Tibial nerve (tissue), 4 donors: ENCODE measurements around the gene DYNLRB1. TPM values are rescaled to one million over a fixed set of nuclear protein-coding genes. Genes with fewer than 3 reads are reported as not detected.
A peak's percentile ranks its signal among the peaks of the same experiment; 100 is the strongest.

Experiments
- DNase-seq, 2 donors: peaks; one replicate each; pipeline ENCODE4 v3.0.0-alpha.2; 2019; ENCODE audit warnings: low spot score in 2 of 2
- H3K27ac ChIP-seq, 4 donors: fragments of 200-600 bp; sonication (generic) in 3 of 4; one replicate each; pipeline ENCODE4 v1.5.1; 2017 to 2019; ENCODE audit warnings: mild to moderate bottlenecking in 1 of 4
- H3K27me3 ChIP-seq, 2 donors: fragments of 200-600 bp; sonication (generic) in 1 of 2; one replicate each; pipeline versions ENCODE4 v1.5.1 to v1.6.0; 2017 to 2019
- H3K36me3 ChIP-seq, 3 donors: fragments of 200-600 bp; sonication (generic); one replicate each; pipeline ENCODE4 v1.5.1; 2018 to 2019
- H3K4me1 ChIP-seq, 4 donors: fragments of 200-600 bp; sonication (generic) in 3 of 4; one replicate each; pipeline ENCODE4 v1.5.1; 2017 to 2019
- H3K4me3 ChIP-seq, 4 donors: fragments of 200-600 bp; sonication (generic) in 3 of 4; one replicate each; pipeline ENCODE4 v1.5.1; 2017 to 2019; ENCODE audit warnings: mild to moderate bottlenecking in 1 of 4, moderate library complexity in 1 of 4
- H3K9me3 ChIP-seq, 4 donors: fragments of 200-600 bp; sonication (generic) in 3 of 4; one replicate each; pipeline ENCODE4 v1.5.1; 2017 to 2019
- EP300 ChIP-seq, 2 donors: sonication (generic); formaldehyde crosslinking; IDR thresholded peaks; one replicate each; pipeline ENCODE4 v1.6.1; 2017; ENCODE audit warnings: antibody characterized with exemption in 2 of 2, mild to moderate bottlenecking in 1 of 2
- POLR2A ChIP-seq, 2 donors: fragments of 450-650 bp; IDR thresholded peaks; one replicate each; pipeline ENCODE4 v1.6.1; 2017; ENCODE audit warnings: antibody characterized with exemption in 2 of 2, mild to moderate bottlenecking in 2 of 2, moderate library complexity in 2 of 2
- WGBS, 2 donors: methylation state at CpG; one replicate each; pipeline ENCODE4 v1.1.5; 2018; 5-methylcytosine and 5-hydroxymethylcytosine counted together
- total RNA-seq, 4 donors: library from RNA; depleted of rRNA; stranded (reverse); fragments of >200 nt; gene quantifications; one replicate each; pipeline ENCODE4 v1.1.0, GENCODE V29; 2016
- TF ChIP-seq, protein P1 (sequence below), 5 experiments: fragments of 200-600 bp in 3 of 5; fragments of 450-650 bp in 2 of 5; sonication (generic) in 3 of 5; IDR thresholded peaks; one replicate each; pipeline ENCODE4 v1.5.1; 2016 to 2019; ENCODE audit warnings: antibody characterized with exemption in 5 of 5, mild to moderate bottlenecking in 3 of 5, moderate library complexity in 2 of 5

DYNLRB1 gene
- total RNA-seq, 4 donors from 2014 or later: 145 to 188 (median 170) TPM

DNA sequence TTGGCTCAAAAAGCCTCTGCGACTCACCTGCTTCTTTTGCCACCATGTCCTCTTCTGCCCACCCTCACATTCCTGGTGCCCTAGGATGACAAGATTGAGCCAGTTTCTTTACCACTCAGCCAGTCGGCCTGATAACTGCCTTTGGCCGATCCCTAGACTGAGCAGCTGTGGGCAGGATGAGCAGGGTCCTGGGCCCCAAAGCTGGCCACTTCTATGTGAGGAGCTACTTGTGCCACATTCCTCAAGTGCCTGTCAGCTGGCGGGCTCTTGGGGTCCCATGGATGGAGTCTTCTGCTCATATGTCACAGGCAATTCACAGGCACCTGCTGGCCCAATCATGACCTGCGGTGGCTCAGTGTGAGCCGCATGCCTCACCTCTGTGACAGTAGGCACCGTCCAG, 16.5 kb downstream of the DYNLRB1 start:
- WGBS, 2 donors: 73 to 82% methylated on average over 7 of the region's 7 CpGs
- H3K4me3 ChIP-seq: no peak overlapping the region
- peak overlapping the region; percentile 59 to 90 (median 79) for H3K27ac ChIP-seq
- DNase-seq: no peak
- TF ChIP-seq EP300 (IDR thresholded peaks at IDR 0.05): no peak
- TF ChIP-seq, protein P1, sequence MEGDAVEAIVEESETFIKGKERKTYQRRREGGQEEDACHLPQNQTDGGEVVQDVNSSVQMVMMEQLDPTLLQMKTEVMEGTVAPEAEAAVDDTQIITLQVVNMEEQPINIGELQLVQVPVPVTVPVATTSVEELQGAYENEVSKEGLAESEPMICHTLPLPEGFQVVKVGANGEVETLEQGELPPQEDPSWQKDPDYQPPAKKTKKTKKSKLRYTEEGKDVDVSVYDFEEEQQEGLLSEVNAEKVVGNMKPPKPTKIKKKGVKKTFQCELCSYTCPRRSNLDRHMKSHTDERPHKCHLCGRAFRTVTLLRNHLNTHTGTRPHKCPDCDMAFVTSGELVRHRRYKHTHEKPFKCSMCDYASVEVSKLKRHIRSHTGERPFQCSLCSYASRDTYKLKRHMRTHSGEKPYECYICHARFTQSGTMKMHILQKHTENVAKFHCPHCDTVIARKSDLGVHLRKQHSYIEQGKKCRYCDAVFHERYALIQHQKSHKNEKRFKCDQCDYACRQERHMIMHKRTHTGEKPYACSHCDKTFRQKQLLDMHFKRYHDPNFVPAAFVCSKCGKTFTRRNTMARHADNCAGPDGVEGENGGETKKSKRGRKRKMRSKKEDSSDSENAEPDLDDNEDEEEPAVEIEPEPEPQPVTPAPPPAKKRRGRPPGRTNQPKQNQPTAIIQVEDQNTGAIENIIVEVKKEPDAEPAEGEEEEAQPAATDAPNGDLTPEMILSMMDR (IDR thresholded peaks at IDR 0.05): no peak
- TF ChIP-seq POLR2A (IDR thresholded peaks at IDR 0.05): no peak
- H3K4me1 ChIP-seq: peaks cover 0 to 52% (median 24%) of the 10 kb centered on the region in 4 donors
- H3K27me3 ChIP-seq: no peaks in the 10 kb centered on the region
- H3K9me3 ChIP-seq: no peaks in the 10 kb centered on the region
- H3K36me3 ChIP-seq: peaks cover 2 to 88% (median 9%) of the 10 kb centered on the region in 3 donors

- Histone ChIP-seq H3K27me3 (no peaks in the 10 kb centered on the region), H3K27ac (peak overlapping the region in 2 of 4 donors; percentile 82 to 90), H3K4me1 (peaks cover 0 to 44% (median 16%) of the 10 kb centered on the region in 4 donors), H3K36me3 (peaks cover 2 to 89% (median 9%) of the 10 kb centered on the region in 3 donors), H3K4me3 (no peak overlapping the region), H3K9me3 (no peaks in the 10 kb centered on the region)
- 86 to 91% methylated on average over 12 to 14 of the region's 15 CpGs for WGBS, 2 donors
- TF ChIP-seq, protein P1 (IDR thresholded peaks at IDR 0.05): no peak
- TF ChIP-seq EP300 (IDR thresholded peaks at IDR 0.05): no peak
- no peak for TF ChIP-seq POLR2A (IDR thresholded peaks at IDR 0.05)
- DNase-seq: no peak
These were observed 18.4 kb downstream of the DYNLRB1 start for GRCh38 chr20:34534391-34535165.

DNA sequence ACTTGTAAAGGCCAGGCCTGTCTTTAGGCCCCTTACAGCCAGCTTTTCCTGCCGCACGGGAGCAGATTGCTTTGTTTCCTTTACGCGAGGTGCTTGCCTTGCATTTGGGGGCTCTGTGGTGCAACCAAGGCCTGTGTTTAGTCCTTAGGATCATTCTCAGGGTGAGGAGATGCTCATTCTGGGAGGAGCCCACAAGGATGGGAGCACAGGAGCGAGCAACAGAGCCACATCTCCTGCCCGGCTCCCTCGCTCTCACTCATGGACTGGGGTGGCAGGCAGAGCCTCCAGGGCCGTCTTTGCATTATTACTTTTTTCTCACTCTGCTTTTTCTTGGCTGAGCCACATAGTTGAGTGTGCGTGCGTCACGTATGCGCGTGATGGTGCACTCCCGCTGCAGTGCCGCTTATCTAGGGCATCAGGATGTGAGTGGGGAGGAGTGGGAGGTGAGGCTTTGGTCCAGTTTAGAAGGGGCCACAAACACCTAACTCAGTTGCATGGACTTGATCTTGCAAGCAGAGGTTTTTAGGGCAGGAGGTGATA, 19.1 kb downstream of the DYNLRB1 start:
- TF ChIP-seq, protein P1 (IDR thresholded peaks at IDR 0.05): no peak
- TF ChIP-seq EP300 (IDR thresholded peaks at IDR 0.05): no peak
- no peak for TF ChIP-seq POLR2A (IDR thresholded peaks at IDR 0.05)
- Histone ChIP-seq H3K4me3 (no peak overlapping the region), H3K27ac (peak overlapping the region in 3 of 4 donors; percentile 51 to 90 (median 67)), H3K27me3 (no peaks in the 10 kb centered on the region), H3K36me3 (peaks cover 2 to 89% (median 11%) of the 10 kb centered on the region in 3 donors), H3K4me1 (peaks cover 0 to 36% (median 8%) of the 10 kb centered on the region in 4 donors), H3K9me3 (no peaks in the 10 kb centered on the region)
- WGBS, 2 donors: 82 to 91% methylated on average over 15 of the region's 15 CpGs
- no peak for DNase-seq

DNA sequence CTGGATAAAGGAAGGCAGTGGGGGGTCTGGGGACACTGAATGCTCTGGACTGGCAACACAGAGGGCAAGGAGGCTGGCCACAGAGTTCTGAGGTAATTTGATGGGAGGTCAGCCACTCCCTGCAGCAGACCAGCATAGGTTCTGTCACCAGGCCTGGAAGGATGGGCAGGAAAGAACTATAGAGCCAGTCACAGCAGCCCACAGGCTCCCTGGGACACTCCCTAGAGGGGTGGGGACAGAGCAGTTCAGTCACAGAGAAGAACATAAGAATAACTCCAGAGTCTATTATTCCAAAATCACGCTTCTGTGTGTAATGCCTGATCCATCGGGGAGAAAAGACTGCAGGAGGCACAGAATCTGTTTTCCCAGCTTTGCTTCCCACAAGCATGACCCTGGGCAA, 19.6 kb downstream of the DYNLRB1 start:
- Histone ChIP-seq H3K27me3 (no peaks in the 10 kb centered on the region), H3K36me3 (peaks cover 2 to 89% (median 16%) of the 10 kb centered on the region in 3 donors), H3K27ac (peak overlapping the region in 3 of 4 donors; percentile 51 to 90 (median 67)), H3K4me1 (peaks cover 0 to 31% (median 6%) of the 10 kb centered on the region in 4 donors), H3K4me3 (no peak overlapping the region), H3K9me3 (no peaks in the 10 kb centered on the region)
- WGBS, 2 donors: 76 to 96% methylated on average over 2 of the region's 2 CpGs
- TF ChIP-seq POLR2A (IDR thresholded peaks at IDR 0.05): no peak
- TF ChIP-seq, protein P1 (IDR thresholded peaks at IDR 0.05): no peak
- TF ChIP-seq EP300 (IDR thresholded peaks at IDR 0.05): no peak
- no peak for DNase-seq
